Osteoblast (primary cell): ENCODE measurements around the gene SULT2A1. TPM values are rescaled to one million over a fixed set of nuclear protein-coding genes. Genes with fewer than 3 reads are reported as not detected.
A peak's percentile ranks its signal among the peaks of the same experiment; 100 is the strongest.

Experiments
- DNase-seq: peaks from one replicate; pipeline ENCODE4 v3.0.0; 2011; ENCODE audit warnings: low spot score, mixed read lengths; ENCODE audit not compliant: insufficient read length; ENCODE audit errors: missing footprints
- H2AFZ ChIP-seq: 2 replicates; pipeline ENCODE4 v1.6.0; 2011; ENCODE audit warnings: mild to moderate bottlenecking, low read length
- H3K27ac ChIP-seq: 2 replicates; pipeline ENCODE4 v1.5.1; 2011; ENCODE audit warnings: mild to moderate bottlenecking, low read depth, low read length, moderate library complexity
- H3K27me3 ChIP-seq: 2 replicates; pipeline ENCODE4 v1.6.0; 2012; ENCODE audit warnings: mild to moderate bottlenecking, control low read depth, inconsistent platforms, low read length, moderate library complexity; ENCODE audit not compliant: insufficient read depth
- H3K36me3 ChIP-seq: 2 replicates; pipeline ENCODE4 v1.5.1; 2011; ENCODE audit warnings: mild to moderate bottlenecking, low read length, control low read depth, moderate library complexity; ENCODE audit not compliant: insufficient read depth
- H3K4me1 ChIP-seq: 2 replicates; pipeline ENCODE4 v1.5.1; 2011; ENCODE audit warnings: mild to moderate bottlenecking, low read length, control low read depth, moderate library complexity; ENCODE audit not compliant: insufficient read depth
- H3K4me2 ChIP-seq: 2 replicates; pipeline ENCODE4 v1.6.0; 2011; ENCODE audit warnings: mild to moderate bottlenecking, low read length; ENCODE audit not compliant: insufficient read depth
- H3K4me3 ChIP-seq: fragments of 200-600 bp; sonication (generic); 3 replicates; pipeline ENCODE4 v1.5.1; 2012; ENCODE audit warnings: mild to moderate bottlenecking, low read length, inconsistent platforms; ENCODE audit not compliant: insufficient read depth
- H3K79me2 ChIP-seq: 2 replicates; pipeline ENCODE4 v1.6.0; 2012; ENCODE audit warnings: mild to moderate bottlenecking, low read length, control low read depth, inconsistent platforms; ENCODE audit not compliant: insufficient read depth
- H3K9me3 ChIP-seq: 2 replicates; pipeline ENCODE4 v1.5.1; 2011; ENCODE audit warnings: low read depth, low read length, control low read depth
- H4K20me1 ChIP-seq: 2 replicates; pipeline ENCODE4 v1.6.0; 2012; ENCODE audit warnings: mild to moderate bottlenecking, low read length, control low read depth; ENCODE audit not compliant: insufficient read depth
- total RNA-seq: library from RNA; depleted of rRNA; stranded (reverse); fragments of >200 nt; gene quantifications from 2 replicates; pipeline ENCODE4 v1.2.3, GENCODE V29; 2012
- TF ChIP-seq, protein P1 (sequence below): IDR thresholded peaks from 2 replicates; pipeline ENCODE4 v1.5.1; 2011; ENCODE audit warnings: mild to moderate bottlenecking, low read depth, low read length, moderate library complexity; ENCODE audit errors: extremely low read depth

SULT2A1 gene
- total RNA-seq, 1 donor = not detected

DNA sequence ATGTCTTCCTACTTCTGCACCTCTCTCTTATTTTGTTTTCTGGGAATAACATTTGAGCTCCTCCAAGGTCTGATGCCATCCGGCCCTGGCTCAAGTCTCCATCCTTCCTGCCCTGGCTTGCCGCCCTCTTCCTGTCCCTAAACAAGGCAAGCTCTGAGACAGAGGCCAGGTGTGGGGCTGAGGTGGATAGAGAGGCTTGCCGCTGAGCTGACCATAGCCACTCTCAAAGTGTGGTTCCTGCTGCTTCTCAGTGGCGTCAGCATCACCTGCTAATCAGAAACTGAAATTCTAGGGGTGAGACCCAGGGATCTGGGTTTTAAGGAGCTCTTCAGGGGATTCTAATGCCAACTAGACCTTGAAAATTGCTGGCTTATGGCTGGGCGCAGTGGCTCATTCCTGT is 33.1 kb downstream of the SULT2A1 start:
- Histone ChIP-seq H3K79me2 (no peaks in the 10 kb centered on the region), H3K4me1 (no peaks in the 10 kb centered on the region), H3K36me3 (no peaks in the 10 kb centered on the region), H4K20me1 (no peaks in the 10 kb centered on the region), H2AFZ (no peak overlapping the region), H3K27ac (no peak overlapping the region), H3K4me3 (no peak overlapping the region), H3K4me2 (no peak overlapping the region), H3K9me3 (no peaks in the 10 kb centered on the region), H3K27me3 (peaks cover 35% of the 10 kb centered on the region)
- DNase-seq = no peak
- TF ChIP-seq, protein P1, sequence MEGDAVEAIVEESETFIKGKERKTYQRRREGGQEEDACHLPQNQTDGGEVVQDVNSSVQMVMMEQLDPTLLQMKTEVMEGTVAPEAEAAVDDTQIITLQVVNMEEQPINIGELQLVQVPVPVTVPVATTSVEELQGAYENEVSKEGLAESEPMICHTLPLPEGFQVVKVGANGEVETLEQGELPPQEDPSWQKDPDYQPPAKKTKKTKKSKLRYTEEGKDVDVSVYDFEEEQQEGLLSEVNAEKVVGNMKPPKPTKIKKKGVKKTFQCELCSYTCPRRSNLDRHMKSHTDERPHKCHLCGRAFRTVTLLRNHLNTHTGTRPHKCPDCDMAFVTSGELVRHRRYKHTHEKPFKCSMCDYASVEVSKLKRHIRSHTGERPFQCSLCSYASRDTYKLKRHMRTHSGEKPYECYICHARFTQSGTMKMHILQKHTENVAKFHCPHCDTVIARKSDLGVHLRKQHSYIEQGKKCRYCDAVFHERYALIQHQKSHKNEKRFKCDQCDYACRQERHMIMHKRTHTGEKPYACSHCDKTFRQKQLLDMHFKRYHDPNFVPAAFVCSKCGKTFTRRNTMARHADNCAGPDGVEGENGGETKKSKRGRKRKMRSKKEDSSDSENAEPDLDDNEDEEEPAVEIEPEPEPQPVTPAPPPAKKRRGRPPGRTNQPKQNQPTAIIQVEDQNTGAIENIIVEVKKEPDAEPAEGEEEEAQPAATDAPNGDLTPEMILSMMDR = no peak

DNA sequence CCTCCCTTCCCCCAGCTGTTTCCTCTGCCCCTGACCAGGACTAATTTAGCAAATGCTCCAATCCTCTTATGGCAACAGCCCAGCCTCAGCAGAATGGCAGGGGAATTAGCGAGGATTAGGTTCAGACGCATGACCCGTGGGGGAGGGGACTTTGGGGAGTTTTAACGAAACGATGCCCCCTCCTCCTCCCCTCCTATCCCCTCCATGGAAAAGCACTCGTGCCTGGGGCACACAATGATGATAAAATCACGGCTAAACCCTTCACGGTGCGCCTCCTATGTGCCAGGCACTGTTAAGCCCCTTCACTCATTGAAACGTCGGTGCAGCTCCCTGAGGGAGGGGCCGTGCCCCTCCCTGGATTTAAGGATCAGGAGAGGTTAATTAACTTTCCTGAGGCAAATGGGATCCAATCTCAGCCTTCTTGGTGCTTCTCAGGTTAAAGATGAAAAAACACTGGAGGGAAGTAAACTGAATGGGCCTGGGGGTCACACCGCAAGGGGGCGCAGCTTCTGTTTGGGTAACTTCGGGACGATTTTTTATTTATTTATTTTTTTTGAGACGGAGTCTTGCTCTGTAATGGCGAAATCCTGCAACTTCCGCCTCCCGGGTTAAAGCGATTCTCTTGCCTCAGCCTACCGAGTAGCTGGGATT is 37.2 kb downstream of the SULT2A1 start:
- DNase-seq = no peak
- Histone ChIP-seq H4K20me1 (no peaks in the 10 kb centered on the region), H3K27ac (no peak overlapping the region), H3K4me1 (no peaks in the 10 kb centered on the region), H3K4me2 (no peak overlapping the region), H3K4me3 (no peak overlapping the region), H3K27me3 (peaks cover 20% of the 10 kb centered on the region), H3K36me3 (no peaks in the 10 kb centered on the region), H3K79me2 (no peaks in the 10 kb centered on the region), H2AFZ (no peak overlapping the region), H3K9me3 (no peaks in the 10 kb centered on the region)
- TF ChIP-seq, protein P1 = peak; percentile 54

GRCh38 chr19:47848425-47848822 is 37.7 kb downstream of the SULT2A1 start:
- TF ChIP-seq, protein P1 = no peak
- Histone ChIP-seq H3K4me2 (no peak overlapping the region), H2AFZ (no peak overlapping the region)

DNA sequence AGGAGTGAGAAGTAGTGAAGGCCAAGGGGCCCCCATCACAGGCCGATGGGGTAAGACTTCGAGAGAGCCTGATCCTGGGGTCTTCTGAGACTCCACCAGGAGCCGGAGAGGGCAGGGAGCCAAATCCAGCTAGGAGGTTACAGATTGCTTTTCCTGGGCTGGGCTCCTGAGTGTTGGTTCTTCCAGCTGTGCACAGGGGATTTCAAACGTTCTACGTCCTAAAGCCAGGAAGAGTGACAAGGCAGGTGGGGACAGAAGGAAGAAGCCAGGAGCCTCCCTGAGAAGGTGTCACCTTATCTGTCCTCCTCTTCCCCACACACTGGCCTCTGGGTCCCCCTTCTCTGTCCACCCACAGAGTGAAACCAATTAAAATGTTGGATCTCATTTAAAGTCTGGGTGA is 43.2 kb downstream of the SULT2A1 start:
- Histone ChIP-seq H3K4me1 (no peaks in the 10 kb centered on the region), H3K36me3 (no peaks in the 10 kb centered on the region), H3K27me3 (peaks cover 5% of the 10 kb centered on the region), H3K4me2 (no peak overlapping the region), H3K27ac (no peak overlapping the region), H3K79me2 (no peaks in the 10 kb centered on the region), H3K4me3 (no peak overlapping the region), H2AFZ (no peak overlapping the region), H4K20me1 (no peaks in the 10 kb centered on the region), H3K9me3 (no peaks in the 10 kb centered on the region)
- no peak for DNase-seq
- TF ChIP-seq, protein P1 = no peak

More at GRCh38 chr19:47848425-47848822, 37.7 kb downstream of the SULT2A1 start:
- no peak overlapping the region for H3K4me3 ChIP-seq
- no peaks in the 10 kb centered on the region for H3K9me3 ChIP-seq
- H3K27me3 ChIP-seq = peaks cover 20% of the 10 kb centered on the region
- DNase-seq = no peak
- H3K4me1 ChIP-seq = no peaks in the 10 kb centered on the region
- no peaks in the 10 kb centered on the region for H3K79me2 ChIP-seq
- no peaks in the 10 kb centered on the region for H4K20me1 ChIP-seq
- H3K27ac ChIP-seq = no peak overlapping the region
- H3K36me3 ChIP-seq = no peaks in the 10 kb centered on the region
